Hepatocyte (in vitro differentiated cells): ENCODE results near the gene C1orf141.

Experiments
- EZH2 ChIP-seq: fragments of 200-600 bp; sonication (generic); IDR thresholded peaks from 2 replicates; pipeline ENCODE4 v1.6.1; 2016; ENCODE audit warnings: antibody characterized with exemption, mild to moderate bottlenecking, borderline replicate concordance
- TF ChIP-seq, protein P1 (sequence below): fragments of 200-600 bp; sonication (generic); IDR thresholded peaks from 2 replicates; pipeline ENCODE4 v1.5.1; 2016; ENCODE audit warnings: antibody characterized with exemption, mild to moderate bottlenecking; ENCODE audit not compliant: poor library complexity

DNA sequence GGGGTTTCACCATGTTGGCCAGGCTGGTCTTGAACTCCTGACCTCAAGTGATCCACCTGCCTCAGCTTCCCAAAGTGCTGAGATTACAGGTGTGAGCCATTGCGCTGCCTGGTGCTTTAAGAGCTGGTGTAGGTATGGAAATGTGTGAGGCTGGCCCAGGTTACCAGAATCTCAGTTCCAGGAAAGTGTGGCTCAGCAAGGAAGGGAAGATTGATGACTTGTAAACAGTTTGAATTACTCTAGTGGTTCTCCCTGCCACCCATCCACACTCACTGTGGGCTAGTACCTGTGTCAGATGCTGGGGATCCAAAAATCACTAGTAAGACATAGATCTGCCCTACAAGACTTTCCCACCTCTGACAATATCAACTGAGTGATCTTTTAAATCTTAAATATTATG, 46.3 kb downstream of the C1orf141 start:
- TF ChIP-seq, protein P1, sequence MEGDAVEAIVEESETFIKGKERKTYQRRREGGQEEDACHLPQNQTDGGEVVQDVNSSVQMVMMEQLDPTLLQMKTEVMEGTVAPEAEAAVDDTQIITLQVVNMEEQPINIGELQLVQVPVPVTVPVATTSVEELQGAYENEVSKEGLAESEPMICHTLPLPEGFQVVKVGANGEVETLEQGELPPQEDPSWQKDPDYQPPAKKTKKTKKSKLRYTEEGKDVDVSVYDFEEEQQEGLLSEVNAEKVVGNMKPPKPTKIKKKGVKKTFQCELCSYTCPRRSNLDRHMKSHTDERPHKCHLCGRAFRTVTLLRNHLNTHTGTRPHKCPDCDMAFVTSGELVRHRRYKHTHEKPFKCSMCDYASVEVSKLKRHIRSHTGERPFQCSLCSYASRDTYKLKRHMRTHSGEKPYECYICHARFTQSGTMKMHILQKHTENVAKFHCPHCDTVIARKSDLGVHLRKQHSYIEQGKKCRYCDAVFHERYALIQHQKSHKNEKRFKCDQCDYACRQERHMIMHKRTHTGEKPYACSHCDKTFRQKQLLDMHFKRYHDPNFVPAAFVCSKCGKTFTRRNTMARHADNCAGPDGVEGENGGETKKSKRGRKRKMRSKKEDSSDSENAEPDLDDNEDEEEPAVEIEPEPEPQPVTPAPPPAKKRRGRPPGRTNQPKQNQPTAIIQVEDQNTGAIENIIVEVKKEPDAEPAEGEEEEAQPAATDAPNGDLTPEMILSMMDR, result no peak
- TF ChIP-seq EZH2, result no peak
